Stimulated activated CD8-positive, alpha-beta memory T cell treated with anti-CD3 and anti-CD28 coated beads, Interleukin-4, amount 100 ng/mL, for 48 hours (primary cell): ENCODE results near the gene NUP214.
"Not testable (repeated sequence)": the region's sequence is repeated elsewhere in the genome, so short reads cannot be mapped to it uniquely, and the experiment has no call there.

Experiments
- DNase-seq: peaks from one replicate; pipeline ENCODE4 v3.0.0-alpha.2; 2020

The NUP214 gene

DNA sequence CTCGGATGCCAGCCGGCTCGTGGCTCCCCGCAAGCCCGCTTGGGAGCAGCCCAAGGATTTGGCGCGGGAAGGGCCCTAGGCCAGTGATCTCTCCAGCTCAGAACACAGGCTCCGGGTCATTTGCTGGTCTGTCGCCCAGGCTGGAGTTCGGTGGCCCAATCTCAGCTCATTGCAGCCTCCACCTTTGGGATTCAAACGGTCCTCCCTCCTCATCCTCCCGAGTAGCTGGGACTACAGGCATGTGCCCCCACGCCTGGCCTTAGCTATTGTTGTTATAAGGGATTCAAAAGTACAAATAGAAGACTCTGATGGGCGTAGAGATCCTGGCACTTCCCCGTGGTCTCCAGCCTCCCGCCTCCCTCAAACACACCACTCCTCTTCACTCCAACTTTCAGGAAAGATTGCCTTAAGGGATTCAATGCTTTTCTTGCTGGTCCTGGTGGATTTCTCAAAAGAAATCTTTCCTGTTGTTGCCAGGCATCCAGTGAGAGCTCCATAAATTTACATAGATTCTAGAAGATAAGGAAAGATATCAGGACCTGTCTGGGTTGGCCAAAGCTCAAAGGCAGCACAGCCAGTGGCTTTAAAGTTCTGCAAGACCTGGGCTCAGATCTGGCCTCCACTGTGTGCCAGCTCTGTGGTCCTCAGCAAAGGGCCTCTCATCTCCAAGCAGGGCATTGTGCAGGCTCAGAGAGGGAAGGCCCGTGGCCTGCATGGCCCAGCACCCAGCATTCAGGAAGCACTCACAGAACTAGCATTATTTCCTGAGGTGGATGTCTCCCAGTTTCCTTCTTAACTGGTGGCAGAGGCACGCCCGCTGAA is 28.0 kb upstream of the NUP214 start:
- no peak for DNase-seq

DNA sequence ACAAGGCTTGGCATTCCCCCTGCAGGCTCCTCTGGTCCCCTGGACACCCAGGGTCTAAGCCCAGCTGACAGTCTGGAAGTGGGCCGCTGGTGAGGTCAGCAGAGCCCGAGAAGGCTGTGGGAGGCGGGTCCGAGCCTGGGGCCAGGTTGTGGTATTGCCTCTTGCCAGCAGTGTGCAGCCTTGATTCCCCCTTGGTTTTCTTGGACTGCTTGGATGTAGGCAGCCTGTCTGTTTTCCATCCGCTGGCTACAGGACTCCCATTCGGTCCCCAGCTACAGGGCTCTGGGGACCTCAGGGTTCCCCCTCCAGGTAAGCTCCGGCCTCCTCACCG is 27.5 kb upstream of the NUP214 start:
- DNase-seq = no peak

DNA sequence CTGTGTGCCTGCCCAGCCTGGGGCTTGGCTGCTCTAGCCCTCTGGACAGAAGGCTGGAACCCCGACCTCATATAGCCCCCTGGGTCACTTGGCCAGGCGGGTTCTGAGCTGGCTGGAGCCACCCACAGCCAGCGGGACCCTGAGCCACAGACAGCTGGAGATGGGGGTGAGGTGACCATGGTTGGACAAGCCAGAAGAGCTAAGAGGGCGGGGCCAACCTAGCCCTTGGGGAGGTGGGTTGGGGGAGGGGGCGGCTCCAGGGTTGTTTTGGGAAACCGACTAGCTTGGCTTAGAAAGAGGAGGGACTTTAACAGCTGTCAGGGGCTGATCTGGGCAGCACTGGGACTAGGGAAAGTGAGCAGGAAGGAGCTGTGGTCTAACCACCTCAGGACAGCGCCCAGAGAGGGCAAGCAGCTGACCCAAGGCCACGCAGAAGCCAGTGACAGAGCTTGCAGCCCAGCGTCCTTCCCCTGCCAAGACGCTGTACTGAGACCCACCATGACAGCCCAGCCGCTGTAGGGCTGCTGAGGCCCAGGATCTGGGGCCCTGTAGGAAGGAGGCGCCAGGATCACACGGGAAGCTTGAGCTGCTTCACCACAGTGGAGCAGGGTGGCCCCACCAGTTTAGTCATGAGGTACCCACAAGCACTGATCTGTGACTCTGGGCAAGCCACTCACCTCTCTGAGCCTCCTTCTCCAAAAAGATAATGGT is 26.8 kb upstream of the NUP214 start:
- DNase-seq = no peak

DNA sequence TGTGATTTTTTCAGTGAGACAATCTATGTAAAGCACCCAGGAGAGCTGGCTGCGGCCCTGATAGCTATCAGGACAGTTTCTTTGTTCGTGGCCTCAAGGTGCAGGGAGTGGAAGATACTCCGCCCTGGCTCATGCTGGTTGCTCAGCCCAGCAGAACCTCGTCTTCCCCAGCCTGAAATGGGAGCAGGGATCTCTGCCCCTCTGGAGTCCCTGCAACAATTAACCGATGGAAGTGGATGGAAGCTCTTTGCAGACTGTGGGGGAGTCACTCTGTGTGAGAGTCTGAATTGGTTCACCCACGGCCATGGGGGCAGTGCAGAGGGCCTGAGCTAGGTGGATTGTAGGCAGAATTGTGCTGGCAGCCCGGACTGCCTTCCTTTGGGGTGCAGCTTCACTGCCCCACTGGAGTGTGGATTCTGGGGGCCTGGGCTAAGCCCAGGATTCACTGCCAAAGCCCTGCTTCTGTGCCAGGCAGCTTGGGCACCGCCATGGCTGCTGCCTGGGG is 26.2 kb upstream of the NUP214 start:
- DNase-seq = no peak

DNA sequence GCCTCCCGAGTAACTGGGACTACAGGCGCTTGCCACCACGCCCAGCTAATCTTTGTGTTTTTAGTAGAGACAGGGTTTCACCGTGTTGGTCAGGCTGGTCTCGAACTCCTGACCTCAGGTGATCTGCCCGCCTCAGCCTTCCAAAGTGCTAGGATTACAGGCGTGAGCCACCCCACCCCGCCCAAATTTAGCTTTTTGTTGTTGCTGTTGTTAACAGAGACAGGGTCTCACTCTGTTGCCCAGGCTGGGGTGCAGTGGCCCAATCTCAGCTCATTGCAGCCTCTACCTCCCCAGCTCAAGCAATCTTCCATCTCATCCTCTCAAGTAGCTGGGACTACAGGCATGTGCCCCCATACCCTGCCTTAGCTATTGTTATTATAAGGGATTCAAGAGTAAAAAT is 25.5 kb upstream of the NUP214 start:
- not testable (repeated sequence) for DNase-seq

DNA sequence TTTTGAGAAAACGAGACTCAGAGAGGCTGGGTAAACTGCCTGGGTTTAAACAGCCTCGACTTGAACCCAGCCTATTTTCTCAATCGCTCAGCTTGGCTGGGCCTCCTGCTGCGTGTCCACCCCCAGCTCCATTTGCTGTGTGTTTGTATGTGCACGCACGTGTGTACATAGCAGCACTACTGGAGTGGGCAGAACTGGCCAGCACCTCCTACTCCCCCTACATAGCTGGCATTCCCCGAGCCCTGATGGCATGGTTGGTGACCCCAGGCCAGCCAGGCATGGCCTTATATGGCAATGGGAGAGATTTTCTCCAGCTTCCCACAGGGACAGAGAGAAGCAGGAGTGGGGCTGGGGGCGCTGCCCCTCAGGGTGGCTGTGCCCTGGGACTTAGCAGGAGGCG is 24.9 kb upstream of the NUP214 start:
- DNase-seq = no peak

DNA sequence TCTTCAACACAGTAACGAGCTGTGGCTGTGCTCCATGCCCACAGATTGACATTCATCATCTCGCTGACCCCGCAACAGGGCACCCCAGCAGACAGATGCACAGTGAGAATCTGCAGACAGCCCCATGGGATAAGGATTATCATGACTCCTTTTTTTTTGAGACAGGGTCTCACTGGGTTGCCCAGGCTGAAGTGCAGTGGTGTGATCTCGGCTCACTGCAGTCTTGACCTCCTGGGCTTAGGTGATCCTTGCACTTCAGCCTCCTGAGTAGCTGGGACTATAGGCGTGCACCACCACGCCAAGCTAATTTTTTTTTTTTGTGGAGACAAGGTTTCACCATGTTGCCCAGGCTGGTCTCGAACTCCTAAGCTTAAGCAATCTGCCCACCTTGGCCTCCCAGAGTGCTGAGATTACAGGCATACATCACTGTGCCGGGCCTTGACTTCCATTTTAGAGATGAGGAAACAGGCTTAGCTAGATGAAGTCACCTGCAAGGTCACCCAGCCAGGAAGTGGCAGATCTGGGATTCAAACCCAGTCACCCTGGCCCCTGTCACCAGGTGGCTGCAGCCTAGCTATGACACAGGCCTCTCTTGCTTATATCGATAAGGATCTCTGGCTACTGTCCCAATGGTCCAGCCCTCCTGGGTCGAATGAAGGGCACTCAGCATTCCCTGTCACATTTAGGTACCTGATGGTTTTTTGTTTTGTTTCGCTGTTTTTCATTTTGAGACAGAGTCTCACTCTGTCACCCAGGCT is 24.0 kb upstream of the NUP214 start:
- DNase-seq = no peak

DNA sequence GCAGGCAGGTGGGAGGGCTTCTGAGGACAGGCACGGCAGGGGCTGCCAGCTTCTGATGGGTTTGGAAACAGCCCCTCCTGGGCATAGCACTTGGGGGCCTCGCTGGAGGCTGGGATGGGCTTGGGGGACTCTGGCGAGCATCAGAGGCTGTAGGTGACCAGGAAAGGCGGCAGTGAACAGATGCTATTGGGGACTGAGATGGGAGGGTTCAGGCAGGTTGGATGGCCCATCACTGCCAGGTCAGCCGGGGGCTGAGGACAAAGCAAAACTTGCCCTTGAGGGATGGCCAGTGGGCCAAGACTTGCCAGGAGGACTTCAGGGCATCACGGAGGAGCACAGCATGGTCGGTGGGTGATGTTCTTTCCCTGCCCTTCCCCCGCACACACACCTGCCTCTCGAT is 22.4 kb upstream of the NUP214 start:
- DNase-seq = no peak

DNA sequence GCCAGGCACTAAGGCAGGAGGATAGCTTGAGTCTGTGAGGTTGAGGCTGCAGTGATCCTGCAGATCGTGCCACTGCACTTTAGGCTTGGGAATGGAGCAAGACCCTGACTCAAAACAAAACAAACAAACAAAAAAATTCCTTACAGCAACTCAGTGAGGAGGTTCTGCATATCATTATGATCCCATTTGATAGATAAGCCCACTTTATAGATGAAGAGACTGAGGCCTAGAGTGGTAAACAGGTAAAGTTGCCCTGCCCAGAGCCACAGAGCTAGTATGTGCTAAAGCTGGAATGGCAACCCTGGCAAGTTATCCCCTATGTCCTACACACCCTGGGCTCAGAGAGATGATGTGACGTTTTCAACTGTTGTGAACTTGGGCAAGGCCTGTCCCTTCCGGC is 21.9 kb upstream of the NUP214 start:
- DNase-seq = no peak

DNA sequence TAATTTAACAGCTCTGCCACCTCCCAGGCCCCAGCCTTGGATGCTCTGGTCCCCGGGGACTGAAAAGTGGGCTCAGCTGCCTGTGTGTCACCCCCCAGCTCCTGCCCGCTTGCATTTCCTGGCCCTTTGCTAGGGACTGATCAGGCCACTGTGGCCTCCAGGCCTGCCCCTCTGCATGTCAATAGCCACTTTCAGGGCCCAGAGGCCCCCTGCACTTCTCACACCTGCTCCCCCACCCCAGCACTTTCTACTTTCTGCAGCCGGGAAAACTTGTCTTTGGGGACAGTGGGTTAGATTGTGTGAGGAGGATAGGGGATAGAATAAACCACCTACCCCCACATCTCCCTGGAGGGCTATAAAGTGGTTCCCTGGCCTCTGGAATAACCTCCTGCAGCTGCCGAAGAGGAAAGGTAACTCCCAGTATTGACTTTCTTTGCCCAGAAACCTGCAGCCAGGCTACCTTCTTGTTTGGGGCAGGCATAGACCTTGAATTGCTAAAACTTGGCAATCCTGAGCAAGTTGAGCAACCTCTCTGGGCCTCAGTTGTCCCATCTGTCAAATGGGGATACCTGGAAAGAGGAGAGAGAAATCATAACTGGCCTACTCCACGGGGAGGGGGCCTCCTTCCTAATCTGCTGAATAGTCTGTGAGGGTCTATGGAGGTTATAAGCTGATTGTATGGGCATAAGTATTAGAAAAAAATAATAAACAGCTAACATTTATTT is 21.2 kb upstream of the NUP214 start:
- DNase-seq = no peak

DNA sequence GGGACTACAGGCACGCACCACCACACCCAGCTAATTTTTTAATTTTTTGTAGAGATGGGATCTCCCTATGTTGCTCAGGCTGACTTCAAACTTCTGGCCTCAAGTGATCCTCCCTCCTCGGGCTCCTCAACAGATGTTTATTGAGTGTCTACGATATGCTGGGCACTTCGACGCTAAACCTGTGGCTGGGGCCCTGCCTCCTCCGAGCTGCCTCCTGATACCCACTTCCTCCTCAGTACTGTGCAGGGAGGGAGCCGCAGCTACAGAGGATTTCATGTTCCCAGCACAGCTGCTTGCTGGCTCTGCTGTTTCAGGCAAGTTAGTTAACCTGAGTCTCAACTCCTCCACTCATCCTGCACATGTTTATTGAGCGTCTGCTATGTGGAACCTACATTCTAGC is 19.4 kb upstream of the NUP214 start:
- DNase-seq = no peak

DNA sequence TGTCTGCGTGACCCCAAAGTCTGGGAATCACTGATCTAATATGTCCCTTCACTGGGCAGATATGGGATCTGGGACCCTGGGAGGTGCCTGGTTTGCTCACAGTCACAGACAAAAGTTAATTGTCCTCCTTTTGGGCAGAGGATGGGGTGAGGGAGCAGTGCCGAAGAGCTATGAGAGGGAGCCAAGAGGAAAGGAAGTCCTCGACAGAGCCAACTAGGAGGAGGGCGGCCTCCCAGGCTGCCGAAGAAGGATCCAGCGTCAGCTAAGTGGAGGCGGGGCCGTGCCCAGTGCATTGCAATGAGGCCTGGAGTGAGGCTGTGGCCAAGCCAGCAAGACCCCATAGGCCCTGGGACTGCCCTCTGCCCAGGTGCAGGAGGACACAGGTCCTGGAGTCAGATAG is 17.6 kb upstream of the NUP214 start:
- DNase-seq = no peak

DNA sequence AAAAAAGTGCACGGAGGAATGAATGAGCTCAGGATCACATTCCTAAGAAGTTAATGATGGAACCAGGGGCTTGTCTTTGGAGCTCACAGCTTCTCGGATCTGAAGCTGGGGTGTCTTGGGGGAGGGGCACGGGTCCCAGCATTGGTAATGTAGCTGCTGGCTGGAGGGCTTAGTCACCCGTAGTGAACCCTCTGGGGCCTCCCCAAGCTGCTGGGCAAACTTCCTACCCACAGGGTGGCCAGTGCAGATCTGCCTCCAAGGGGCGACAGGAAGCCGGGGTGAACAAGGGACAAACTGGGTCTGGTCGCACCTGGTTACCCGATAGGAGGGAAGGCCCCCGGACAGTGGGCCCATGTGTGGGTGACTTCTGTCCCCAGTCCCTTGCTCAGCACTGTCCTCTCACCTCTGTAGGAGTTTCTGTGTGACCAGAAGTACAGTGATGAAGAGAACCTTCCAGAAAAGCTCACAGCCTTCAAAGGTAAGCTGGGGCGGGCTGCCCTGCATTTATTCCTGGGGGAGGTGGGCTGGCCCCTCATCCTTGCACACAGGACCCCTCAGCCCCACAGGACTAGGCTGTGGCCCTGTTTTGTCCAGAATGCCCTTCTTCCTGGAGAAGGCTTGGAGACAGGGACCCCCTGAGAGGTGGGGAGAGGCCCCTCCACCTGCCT is 14.1 kb upstream of the NUP214 start:
- DNase-seq = no peak

DNA sequence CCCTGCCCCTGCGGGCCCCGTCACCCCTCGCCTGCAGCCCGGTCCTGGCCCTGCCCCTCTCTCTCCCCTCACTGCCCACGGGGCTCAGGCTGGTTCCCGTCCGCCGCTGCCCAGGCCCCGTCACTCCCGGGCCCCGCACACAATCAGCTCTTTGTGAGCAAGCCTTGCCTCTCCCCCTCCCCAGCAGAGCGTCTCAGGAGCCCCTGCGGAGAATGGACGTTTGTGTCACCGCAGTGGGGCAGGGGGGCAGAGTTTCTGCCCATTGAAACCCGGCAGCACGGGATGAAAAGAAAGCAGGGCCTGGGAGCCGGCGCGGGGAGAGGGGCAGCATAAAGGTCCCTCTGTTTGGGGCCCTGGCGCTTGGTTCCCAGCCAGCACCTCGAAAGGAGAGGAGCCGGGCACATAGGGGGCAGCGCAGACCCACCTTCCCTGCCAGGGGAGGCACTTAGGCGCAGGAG is 13.5 kb upstream of the NUP214 start:
- no peak for DNase-seq

DNA sequence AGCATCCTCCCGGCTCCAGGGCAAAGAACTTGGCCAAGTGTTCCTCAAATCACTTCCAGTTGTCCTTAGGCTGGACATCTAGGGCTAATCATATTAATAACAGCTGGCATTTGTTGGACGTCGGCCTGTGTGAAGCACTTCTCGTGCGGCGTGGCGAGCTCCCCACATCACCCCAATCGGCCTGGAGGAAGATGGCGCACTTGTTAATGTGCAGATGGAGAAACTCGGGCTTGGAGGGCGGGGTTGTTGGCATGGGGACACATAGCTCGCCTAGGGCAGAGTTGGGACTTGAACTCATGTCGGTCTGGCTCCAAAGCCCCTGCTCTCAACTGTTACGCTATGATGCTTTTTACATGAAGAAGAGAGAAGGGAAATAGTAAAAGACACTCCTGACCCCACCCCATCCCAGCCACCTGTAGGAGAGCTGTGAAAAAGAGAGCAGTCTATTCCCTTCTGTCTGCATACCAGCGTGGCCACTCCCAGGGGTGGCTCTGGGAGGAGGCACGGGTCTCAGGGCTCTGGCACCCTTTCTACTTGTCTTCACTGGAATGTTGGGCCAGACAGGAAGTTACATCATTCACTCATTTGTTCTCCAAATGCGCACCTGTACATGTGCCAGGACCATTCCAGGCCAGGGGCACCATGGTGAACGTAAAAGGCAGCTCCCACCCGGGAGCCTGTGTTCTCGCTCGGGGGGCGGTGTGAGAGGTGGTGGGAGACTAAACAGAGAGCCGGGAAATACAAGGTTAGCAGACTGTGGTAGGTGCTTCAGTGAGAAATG is 12.8 kb upstream of the NUP214 start:
- no peak for DNase-seq

DNA sequence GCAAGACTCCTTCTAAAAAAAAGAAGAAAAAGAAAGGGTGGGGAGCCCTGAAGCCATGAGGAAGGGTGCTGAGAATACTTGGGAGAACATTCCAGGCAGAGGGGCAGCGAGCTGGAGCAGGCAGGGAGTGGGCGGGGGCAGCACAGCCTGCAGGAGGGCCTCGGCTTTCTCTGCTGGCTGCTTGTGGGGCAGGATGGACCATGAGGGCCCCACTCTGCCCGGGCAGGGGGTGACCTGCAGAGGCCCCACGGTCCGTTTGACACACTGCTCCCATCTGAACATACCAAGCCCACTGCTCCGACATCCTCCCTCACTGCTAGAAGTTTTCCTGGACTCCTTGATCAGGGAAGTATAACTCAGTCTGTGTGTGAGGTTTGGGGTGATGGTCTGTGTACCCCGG is 11.7 kb upstream of the NUP214 start:
- no peak for DNase-seq

DNA sequence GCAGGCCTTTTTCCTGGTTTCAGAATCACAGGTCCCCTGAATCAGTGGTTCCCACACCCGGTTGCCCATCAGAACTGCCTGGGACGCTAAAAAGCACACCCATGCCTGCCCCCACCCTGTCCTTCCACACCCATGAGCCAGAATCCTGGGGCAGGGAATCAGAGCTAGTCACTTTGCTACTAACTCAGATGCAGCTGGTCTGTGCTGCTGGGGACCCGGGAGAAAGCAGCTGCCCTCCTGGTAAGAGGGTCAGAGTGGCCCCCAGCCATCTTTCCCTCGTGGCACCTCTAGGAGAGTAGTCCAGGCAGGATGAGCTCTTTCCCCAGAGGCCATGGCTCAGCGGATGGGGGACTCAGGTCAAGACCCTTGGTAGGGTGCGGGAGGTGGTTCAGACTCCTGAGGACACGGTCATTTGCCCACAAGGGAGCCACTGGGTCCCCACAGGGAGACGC is 11.3 kb upstream of the NUP214 start:
- no peak for DNase-seq

DNA sequence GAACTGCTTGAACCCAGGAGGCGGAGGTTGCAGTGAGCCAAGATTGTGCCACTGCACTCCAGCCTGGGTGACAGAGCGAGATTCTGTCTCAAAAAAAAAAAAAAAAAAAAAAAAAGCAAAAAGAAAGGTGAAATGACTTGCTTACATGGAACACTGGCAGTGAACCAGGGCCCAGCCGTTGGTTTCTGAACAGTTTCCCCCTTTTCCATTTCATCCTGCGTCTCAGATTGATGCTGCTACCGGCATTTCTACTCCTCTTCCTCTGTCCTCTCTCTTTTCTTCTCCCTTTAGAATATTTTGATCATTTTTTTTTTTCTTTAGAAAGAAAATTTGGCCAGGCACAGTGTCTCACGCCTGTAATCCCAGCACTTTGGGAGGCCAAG is 10.0 kb upstream of the NUP214 start:
- not testable (repeated sequence) for DNase-seq

DNA sequence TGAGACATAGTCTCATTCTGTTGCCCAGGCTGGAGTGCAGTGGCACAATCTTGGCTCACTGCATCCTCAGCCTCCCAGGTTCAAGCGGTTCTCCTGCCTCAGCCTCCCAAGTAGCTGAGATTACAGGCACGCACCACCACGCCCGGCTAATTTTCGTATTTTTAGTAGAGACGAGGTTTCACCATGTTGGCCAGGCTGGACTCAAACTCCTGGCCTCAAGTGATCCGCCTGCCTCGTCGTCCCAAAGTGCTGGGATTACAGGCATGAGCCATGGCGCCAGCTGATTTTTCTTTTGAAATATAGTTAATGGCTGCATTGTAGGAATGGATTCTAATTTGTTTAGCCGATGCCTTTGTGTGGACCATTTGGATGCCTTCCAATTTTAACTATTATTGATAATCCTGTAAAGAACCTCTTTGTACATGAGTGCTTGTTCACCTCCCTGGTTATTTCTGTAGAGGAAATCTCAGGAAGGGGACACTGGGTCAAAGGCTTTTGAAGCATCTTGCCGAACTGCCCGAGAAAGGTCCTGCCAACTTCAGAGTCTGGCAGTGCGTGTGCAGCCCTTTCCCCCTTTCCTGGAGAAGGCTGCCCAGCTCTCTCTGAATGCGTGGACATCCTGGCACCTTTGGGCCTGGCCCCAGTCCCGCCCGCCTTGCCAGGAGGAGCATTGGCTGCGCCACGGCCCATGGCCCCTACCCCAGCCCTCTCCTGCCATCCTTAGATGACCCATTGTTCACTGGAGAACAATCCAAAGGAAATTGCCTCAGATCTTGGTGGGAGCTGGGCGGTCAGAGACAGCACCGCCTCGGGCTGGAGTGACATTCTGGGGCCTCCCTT is 8.9 kb upstream of the NUP214 start:
- no peak for DNase-seq

DNA sequence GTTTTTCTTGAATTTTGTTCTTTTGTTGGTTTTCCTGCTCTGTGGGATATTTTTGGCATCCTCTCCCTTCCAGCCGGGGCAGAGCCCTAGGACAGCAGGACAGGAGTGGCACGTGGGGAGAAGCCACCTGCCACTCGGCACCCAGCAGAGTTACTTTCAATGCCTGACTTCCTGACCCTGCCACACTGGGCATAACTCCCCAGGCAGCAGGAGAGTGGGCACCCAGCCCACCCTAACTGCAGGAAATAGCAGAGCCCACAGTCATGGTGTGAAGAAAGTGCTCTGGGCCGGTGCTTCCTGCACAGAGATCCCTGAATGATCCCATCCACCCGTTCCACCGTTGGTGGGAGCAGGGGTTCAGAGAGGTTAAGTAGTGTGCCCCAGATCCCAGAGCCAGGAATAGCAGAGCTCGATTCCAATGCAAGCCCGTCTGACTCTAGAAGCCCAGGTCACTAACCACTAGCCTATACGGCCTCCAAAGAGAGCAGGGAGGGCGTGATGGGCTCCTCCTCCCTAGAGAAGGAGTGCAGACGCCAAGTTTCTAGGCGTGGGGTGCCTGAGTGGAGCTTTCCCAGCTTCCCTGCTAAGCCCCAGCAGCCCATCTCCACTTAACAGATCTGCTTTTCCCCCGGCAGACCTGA is 8.1 kb upstream of the NUP214 start:
- no peak for DNase-seq
